ENCODE data around the gene NAA16.

DNA sequence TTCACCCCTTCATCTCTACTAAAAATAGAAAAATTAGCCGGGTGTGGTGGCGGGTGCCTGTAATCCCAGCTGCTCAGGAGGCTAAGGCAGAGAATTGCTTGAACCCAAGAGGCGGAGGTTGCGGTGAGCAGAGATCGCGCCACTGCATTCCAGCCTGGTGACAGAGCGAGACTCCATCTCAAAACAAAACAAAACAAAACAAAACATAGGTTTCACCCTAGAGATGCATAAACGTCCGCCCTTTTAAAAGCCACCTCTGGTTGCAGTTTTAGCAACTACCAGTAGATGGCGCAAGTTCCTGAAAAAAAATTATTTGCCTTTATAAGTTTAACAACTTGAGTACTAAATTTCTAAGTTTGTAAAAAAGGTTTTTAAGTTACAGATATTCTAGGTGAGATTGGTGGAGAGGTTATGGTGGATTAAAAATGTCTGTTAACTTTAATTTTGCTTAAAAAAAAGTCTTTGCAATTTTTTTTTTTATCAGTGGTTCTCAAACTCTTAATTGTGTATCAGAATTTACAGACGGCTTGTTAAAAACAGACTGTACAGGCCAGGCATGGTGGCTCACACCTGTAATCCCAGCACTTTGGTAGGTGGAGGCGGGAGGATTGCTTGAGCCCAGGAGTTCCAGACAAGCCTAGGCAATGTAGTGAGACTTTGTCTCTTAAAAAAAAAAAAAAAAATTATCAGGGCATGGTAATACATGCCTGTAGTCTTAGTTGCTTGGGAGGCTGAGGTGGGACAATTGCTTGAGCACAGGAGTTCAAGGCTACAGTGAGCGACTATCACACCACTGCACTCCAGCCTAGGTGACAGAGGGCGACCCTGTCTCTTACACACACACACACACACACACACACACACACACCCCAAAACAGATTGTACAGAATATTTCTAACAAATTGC, 42.1 kb downstream of the NAA16 start:
- TF ChIP-seq, protein P1, sequence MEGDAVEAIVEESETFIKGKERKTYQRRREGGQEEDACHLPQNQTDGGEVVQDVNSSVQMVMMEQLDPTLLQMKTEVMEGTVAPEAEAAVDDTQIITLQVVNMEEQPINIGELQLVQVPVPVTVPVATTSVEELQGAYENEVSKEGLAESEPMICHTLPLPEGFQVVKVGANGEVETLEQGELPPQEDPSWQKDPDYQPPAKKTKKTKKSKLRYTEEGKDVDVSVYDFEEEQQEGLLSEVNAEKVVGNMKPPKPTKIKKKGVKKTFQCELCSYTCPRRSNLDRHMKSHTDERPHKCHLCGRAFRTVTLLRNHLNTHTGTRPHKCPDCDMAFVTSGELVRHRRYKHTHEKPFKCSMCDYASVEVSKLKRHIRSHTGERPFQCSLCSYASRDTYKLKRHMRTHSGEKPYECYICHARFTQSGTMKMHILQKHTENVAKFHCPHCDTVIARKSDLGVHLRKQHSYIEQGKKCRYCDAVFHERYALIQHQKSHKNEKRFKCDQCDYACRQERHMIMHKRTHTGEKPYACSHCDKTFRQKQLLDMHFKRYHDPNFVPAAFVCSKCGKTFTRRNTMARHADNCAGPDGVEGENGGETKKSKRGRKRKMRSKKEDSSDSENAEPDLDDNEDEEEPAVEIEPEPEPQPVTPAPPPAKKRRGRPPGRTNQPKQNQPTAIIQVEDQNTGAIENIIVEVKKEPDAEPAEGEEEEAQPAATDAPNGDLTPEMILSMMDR (conservative IDR thresholded peaks at IDR 0.05; ENCODE audit: low read depth, low read length) = peak; percentile 73
- TF ChIP-seq EZH2phosphoT487 (IDR thresholded peaks at IDR 0.05; ENCODE audit: borderline replicate concordance, low read length) = no peak
